GM12801 (cell line): ENCODE results near the gene SUSD6.

Source experiments
- TF ChIP-seq, protein P1 (sequence below): IDR thresholded peaks from one replicate; pipeline ENCODE4 v1.5.1; 2011; ENCODE audit warnings: control low read depth; ENCODE audit not compliant: insufficient read length; ENCODE audit errors: extremely low read depth

Gene SUSD6

DNA sequence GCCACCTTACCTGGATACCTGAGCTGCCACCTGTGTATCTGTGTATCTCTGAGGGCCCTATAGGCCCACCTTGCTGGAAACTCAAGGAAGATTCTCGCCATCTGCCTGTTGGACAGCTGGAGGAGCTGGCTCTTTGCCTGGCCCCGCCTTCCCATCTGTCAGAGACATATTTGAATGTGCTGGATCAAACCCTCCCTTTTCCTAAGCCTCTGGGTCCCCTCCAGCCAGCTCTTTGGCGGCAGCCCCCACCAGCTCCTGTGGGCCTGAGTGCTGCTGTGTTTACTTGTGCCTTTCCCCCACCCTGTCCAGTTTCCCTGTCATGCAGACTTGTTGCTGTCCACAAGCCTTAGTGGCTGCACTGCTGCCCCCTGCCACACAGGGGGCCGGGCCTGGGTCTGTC, 99.7 kb downstream of the SUSD6 start:
- TF ChIP-seq, protein P1, sequence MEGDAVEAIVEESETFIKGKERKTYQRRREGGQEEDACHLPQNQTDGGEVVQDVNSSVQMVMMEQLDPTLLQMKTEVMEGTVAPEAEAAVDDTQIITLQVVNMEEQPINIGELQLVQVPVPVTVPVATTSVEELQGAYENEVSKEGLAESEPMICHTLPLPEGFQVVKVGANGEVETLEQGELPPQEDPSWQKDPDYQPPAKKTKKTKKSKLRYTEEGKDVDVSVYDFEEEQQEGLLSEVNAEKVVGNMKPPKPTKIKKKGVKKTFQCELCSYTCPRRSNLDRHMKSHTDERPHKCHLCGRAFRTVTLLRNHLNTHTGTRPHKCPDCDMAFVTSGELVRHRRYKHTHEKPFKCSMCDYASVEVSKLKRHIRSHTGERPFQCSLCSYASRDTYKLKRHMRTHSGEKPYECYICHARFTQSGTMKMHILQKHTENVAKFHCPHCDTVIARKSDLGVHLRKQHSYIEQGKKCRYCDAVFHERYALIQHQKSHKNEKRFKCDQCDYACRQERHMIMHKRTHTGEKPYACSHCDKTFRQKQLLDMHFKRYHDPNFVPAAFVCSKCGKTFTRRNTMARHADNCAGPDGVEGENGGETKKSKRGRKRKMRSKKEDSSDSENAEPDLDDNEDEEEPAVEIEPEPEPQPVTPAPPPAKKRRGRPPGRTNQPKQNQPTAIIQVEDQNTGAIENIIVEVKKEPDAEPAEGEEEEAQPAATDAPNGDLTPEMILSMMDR: no peak

DNA sequence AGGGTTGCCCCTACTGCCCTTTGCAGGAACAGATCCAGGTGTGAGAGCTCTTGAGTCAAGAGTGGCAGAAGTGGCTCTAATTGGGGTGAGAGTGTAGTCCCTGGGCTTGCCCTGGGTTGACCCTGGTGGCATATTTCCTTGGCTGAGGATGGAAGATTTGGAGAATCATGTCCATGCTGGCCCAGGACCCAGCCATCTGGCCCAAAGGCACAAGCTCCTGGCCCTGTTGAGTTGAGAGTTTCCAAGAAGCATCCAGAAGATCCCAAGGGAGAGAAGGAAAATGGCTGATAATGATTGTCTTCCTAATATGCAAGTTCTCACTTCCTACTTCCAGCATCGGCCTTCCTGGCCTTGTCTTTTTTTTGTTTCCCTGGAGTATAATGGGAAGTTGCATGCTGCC, 100.1 kb downstream of the SUSD6 start:
- TF ChIP-seq, protein P1: no peak

DNA sequence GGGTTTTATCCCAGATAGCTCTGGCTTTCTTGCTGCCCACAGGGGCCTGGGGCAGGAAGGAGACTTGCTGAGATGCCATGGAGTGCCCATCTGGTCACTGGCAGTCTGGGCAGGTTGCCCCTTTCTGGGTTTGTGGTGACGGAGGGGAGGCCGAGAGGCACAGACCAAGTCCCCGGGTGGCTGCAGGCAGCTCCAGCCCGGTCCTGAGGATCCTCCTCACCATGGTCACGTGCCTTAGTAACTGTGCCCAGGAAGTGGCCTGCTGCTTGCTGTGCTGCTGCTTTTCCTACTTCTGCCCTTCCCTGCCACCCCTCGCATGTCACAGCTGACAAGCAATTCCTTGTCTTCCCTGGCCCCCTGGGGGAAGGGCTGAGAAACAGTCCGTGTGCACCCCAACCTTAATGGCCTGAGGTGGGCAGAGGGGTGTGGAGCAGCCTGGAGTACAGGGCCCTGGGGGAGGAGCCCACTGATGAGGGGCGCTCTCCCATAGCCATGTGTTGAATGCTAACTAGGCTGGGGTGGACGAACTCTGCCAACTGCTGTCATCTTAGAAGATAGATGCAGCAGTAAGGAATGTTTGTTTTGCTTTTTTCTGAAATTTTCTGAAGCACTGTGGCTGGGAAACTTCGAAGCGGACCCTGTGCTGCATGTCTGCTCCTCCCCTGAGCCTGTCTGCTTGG, 100.6 kb downstream of the SUSD6 start:
- TF ChIP-seq, protein P1: no peak

DNA sequence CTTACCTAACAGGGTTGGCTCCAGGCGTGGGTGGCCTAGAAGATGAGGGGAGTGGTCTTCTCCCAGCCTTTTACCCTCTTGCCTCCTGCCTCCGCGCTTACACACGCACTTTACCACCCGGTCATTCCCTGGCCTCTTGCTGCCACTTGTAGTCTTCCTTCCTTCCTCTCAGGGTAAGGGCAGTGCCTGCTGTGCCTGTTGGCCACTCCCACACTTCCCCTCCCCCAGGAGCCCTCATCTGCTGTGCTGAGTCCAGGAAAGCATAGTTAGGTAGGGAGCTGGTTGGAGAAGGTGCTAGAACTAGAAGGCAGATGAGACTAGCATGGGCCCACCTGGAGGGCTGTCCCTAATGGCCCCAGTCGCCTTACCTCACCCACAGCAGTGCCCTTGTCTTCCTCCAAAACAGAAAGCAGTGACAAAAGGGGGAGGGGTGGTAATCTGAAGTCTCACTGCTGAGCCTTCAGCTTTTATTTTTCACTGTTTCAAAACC, 101.2 kb downstream of the SUSD6 start:
- TF ChIP-seq, protein P1: no peak

DNA sequence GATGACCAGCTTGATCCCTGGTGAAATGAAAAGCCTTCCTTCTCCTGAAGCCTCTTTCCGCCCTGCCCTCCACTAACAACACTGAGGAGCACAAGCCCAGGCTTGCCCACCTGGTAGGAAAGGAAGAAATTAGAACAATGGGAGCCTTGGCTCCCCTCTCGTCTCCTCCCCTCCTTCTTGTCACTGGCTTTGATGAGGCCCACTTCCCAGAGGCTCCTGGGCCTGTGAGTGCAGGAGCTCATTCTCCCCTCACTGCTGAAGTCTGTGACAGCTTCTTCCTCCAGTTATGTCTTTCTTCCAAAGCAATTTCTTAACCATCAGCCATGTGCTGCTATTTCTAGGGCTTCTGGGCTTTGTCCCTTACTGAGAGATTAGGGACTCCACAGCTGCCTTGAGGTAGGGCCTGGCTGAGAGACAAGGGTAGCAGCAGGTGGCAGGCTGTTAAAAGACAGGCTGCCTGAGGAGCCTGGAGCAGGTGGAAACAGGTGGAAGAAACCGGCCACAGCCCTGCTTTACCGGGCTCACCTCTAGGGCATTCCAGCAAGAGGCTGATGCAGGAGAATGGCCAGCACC, 101.9 kb downstream of the SUSD6 start:
- TF ChIP-seq, protein P1: no peak

DNA sequence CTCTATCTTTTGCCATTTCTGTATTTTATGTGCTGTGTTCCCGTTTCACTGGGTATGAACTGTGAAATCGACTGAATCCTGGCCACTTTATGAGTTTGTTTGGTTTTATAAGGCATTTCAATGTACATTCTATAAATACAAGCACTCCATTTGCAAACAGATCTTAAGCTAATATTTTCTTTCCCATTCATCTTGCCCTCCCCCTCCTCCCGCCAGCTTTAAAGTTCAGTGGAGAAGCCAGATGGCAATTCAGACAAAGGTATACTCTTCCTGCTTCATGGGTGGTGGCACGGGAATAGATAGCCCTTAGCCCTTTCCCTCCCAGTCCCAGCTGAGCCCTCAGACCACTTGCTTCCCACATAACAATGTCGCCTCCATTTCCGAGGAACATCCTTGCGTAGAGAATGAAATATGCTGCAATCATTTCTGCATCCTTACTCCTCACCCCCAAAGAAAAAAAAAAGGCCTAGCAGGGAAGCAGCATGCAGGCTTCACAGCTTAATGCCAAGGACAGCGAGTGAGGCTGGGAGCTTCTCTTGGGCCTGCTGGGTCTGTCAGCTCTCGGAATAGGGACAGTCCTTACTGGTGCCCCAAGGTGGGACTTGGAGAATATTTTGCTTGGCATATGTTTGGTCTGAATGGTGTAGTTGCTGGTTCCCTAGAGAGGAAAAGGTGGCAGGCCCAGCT, 102.7 kb downstream of the SUSD6 start:
- TF ChIP-seq, protein P1: no peak

DNA sequence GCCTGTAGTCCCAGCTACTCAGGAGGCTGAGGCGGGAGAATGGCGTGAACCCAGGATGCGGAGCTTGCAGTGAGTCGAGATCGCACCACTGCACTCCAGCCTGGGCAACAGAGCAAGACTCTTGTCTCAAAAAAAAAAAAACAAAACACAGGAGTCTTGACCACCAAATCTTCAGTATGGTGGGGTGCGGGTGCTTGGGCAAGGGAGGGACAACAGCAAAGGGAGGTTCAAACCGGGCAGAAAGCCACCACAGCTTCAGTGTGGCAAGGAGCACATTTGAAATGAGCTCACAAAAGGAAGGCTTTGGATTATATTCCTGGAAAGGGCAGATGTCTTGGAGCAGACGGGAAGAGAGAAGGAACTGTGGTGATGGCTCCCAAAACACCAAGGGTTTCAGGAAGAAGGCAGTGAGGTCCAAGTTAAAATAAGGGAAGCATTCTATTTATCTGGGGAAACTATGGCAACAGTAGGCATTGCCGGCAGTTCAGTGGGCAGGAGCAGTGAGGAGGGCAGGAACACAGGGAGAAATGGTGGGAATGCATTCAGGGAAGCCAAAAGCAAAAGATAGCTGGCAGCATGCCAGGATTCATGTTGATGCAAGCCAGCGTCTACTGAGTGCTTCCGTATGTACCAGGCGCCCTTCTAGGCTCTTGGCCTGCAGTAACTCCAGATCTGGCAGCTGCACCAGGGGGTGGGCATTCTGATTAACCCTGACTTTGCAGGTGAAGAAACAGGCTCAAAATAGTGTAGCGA, 104.5 kb downstream of the SUSD6 start:
- TF ChIP-seq, protein P1: no peak
